ENCODE results near the gene AHRR.

DNA sequence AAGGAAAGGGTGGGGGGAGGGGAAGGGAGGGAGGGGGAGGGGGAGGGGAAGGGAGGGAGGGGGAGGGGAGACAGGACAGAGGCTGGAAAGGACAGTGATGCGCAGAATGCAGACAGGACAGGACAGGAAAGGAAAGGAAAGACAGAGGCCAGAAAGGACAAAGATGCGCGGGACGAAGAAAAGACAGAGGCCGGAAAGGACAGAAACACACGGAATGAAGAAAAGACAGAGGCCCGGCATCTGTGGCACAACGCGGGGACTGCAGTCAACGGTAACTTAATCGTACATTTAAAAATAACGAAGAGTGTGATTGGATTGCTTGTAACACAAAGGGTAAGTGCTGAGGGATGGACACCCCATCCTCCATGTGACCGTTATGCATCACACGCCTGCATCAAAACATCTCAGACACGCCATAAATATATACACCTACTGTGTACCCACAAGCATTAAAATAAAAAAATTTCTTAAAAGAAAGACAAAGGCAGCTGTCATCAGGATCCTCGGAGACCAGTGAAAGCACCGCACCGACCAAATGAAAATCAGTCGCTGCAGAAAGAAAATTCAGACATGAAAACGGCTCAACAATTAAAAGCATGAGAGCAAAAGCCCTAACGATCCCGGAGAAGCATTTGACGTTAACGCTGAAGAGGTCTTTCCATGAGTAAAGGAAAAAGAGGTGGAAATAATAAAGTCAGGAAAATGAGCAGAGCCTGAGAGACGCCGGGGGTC is 68.5 kb downstream of the AHRR start:
- TF ChIP-seq CREB1 (CRISPR knock-in tag; IDR thresholded peaks at IDR 0.05; ENCODE audit: low read depth), result no peak
- TF ChIP-seq, protein P1, sequence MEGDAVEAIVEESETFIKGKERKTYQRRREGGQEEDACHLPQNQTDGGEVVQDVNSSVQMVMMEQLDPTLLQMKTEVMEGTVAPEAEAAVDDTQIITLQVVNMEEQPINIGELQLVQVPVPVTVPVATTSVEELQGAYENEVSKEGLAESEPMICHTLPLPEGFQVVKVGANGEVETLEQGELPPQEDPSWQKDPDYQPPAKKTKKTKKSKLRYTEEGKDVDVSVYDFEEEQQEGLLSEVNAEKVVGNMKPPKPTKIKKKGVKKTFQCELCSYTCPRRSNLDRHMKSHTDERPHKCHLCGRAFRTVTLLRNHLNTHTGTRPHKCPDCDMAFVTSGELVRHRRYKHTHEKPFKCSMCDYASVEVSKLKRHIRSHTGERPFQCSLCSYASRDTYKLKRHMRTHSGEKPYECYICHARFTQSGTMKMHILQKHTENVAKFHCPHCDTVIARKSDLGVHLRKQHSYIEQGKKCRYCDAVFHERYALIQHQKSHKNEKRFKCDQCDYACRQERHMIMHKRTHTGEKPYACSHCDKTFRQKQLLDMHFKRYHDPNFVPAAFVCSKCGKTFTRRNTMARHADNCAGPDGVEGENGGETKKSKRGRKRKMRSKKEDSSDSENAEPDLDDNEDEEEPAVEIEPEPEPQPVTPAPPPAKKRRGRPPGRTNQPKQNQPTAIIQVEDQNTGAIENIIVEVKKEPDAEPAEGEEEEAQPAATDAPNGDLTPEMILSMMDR (conservative IDR thresholded peaks at IDR 0.05; ENCODE audit: low read depth in 2 of 2), result no peak
- TF ChIP-seq, protein P2, sequence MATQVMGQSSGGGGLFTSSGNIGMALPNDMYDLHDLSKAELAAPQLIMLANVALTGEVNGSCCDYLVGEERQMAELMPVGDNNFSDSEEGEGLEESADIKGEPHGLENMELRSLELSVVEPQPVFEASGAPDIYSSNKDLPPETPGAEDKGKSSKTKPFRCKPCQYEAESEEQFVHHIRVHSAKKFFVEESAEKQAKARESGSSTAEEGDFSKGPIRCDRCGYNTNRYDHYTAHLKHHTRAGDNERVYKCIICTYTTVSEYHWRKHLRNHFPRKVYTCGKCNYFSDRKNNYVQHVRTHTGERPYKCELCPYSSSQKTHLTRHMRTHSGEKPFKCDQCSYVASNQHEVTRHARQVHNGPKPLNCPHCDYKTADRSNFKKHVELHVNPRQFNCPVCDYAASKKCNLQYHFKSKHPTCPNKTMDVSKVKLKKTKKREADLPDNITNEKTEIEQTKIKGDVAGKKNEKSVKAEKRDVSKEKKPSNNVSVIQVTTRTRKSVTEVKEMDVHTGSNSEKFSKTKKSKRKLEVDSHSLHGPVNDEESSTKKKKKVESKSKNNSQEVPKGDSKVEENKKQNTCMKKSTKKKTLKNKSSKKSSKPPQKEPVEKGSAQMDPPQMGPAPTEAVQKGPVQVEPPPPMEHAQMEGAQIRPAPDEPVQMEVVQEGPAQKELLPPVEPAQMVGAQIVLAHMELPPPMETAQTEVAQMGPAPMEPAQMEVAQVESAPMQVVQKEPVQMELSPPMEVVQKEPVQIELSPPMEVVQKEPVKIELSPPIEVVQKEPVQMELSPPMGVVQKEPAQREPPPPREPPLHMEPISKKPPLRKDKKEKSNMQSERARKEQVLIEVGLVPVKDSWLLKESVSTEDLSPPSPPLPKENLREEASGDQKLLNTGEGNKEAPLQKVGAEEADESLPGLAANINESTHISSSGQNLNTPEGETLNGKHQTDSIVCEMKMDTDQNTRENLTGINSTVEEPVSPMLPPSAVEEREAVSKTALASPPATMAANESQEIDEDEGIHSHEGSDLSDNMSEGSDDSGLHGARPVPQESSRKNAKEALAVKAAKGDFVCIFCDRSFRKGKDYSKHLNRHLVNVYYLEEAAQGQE (IDR thresholded peaks at IDR 0.05; ENCODE audit: unreplicated experiment), result no peak
- TF ChIP-seq EZH2 (IDR thresholded peaks at IDR 0.05; ENCODE audit: low read depth, unreplicated experiment), result no peak
- TF ChIP-seq EZH2phosphoT487 (IDR thresholded peaks at IDR 0.05; ENCODE audit: unreplicated experiment), result no peak
